ENCODE results near the gene CALHM4. TPM values are rescaled to one million over a fixed set of nuclear protein-coding genes. Genes with fewer than 3 reads are reported as not detected.
A peak's percentile ranks its signal among the peaks of the same experiment; 100 is the strongest.

CALHM4 gene
- total and polyA plus RNA-seq, 2 of the 13 experiments (the other 11 are each of a cell fraction or from before 2014, with no cell fraction given) = not detected

GRCh38 chr6:116570856-116571682 is 17.5 kb downstream of the CALHM4 start, which contains the start of gene RWDD1 (continued):
- TF ChIP-seq ZNF180 (CRISPR knock-in tag; IDR thresholded peaks at IDR 0.05; ENCODE audit: borderline replicate concordance, low read depth) (no peak; the same call in 1 of the 2 replicates), ZNF629 (CRISPR knock-in tag; conservative IDR thresholded peaks at IDR 0.05) (no peak; the same call in none of the 2 replicates), ZNF326 (CRISPR knock-in tag; IDR thresholded peaks at IDR 0.05; ENCODE audit: borderline replicate concordance) (no peak), DDIT3 (CRISPR knock-in tag; IDR thresholded peaks at IDR 0.05) (no peak; the same call in 1 of the 2 replicates), MLLT10 (CRISPR knock-in tag; IDR thresholded peaks at IDR 0.05) (no peak), ZNF749 (CRISPR knock-in tag; IDR thresholded peaks at IDR 0.05; ENCODE audit: borderline replicate concordance) (peak; percentile 89; the same call in 1 of the 2 replicates), SNAPC2 (CRISPR knock-in tag; IDR thresholded peaks at IDR 0.05) (0 out of 2 replicates have a peak, but pooled peaks have one; percentile 82), ERF (CRISPR knock-in tag; IDR thresholded peaks at IDR 0.05) (peak; percentile 100), ZNF660 (CRISPR knock-in tag; IDR thresholded peaks at IDR 0.05; ENCODE audit: borderline replicate concordance, low read depth) (0 out of 2 replicates have a peak, but pooled peaks have one; percentile 37), NFYC (CRISPR knock-in tag; IDR thresholded peaks at IDR 0.05) (peak; percentile 100), PAF1 (CRISPR knock-in tag; IDR thresholded peaks at IDR 0.05) (no peak), ZNF562 (CRISPR knock-in tag; IDR thresholded peaks at IDR 0.05; ENCODE audit: borderline replicate concordance) (no peak), ZNF441 (CRISPR knock-in tag; IDR thresholded peaks at IDR 0.05; ENCODE audit: borderline replicate concordance) (no peak; the same call in 1 of the 2 replicates), ZNF101 (CRISPR knock-in tag; IDR thresholded peaks at IDR 0.05; ENCODE audit: borderline replicate concordance, low read depth) (no peak), ZNF207 (IDR thresholded peaks at IDR 0.05; ENCODE audit: borderline replicate concordance) (no peak), TBX2 (CRISPR knock-in tag; IDR thresholded peaks at IDR 0.05; ENCODE audit: borderline replicate concordance) (peak; percentile 98), ZNF253 (CRISPR knock-in tag; IDR thresholded peaks at IDR 0.05; ENCODE audit: borderline replicate concordance) (peak; percentile 82; the same call in 1 of the 2 replicates), ZBTB2 (CRISPR knock-in tag; IDR thresholded peaks at IDR 0.05; ENCODE audit: low read depth) (peak; percentile 81; the same call in 1 of the 2 replicates), SP1 (IDR thresholded peaks at IDR 0.05) (no peak), SP1 (CRISPR knock-in tag; IDR thresholded peaks at IDR 0.05) (peak; percentile 77; the same call in 1 of the 2 replicates), NRL (CRISPR knock-in tag; IDR thresholded peaks at IDR 0.05; ENCODE audit: borderline replicate concordance) (peak; percentile 56; the same call in 1 of the 2 replicates), JUNB (CRISPR knock-in tag; IDR thresholded peaks at IDR 0.05; ENCODE audit: borderline replicate concordance) (no peak)
- TF ChIP-seq, protein P1, sequence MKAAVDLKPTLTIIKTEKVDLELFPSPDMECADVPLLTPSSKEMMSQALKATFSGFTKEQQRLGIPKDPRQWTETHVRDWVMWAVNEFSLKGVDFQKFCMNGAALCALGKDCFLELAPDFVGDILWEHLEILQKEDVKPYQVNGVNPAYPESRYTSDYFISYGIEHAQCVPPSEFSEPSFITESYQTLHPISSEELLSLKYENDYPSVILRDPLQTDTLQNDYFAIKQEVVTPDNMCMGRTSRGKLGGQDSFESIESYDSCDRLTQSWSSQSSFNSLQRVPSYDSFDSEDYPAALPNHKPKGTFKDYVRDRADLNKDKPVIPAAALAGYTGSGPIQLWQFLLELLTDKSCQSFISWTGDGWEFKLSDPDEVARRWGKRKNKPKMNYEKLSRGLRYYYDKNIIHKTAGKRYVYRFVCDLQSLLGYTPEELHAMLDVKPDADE (CRISPR knock-in tag; IDR thresholded peaks at IDR 0.05) = no peak; the same call in 1 of the 2 replicates
